Measurements from ENCODE around the gene POLR1E. TPM values are rescaled to one million over a fixed set of nuclear protein-coding genes. Genes with fewer than 3 reads are reported as not detected.

POLR1E gene
- total RNA-seq, 1 experiment from 2014 or later: 45.8 TPM

GRCh38 chr9:37446401-37446800 lies 39.3 kb upstream of the POLR1E start:
- no peak overlapping the region for H4K8ac ChIP-seq (replicated peaks; ENCODE audit: insufficient read length, low read depth, low read length)
- H3K18ac ChIP-seq (ENCODE audit: insufficient read length, low read depth, low read length): no peak overlapping the region
- no peak overlapping the region for H2AK5ac ChIP-seq (ENCODE audit: insufficient read length, low read length)
- H3K4me2 ChIP-seq (ENCODE audit: insufficient read depth, insufficient read length, low read length): no peak overlapping the region
- H3K9me3 Mint-ChIP-seq: no peaks in the 10 kb centered on the region
- DNase-seq: no peak
- WGBS (ENCODE audit: extremely low coverage, insufficient read length, low lambda C conversion rate): no CpG with 5 or more reads among the region's 4 CpGs
- H3K9me3 ChIP-seq (ENCODE audit: control insufficient read depth, low read depth, low read length): no peaks in the 10 kb centered on the region
- no peak overlapping the region for H3K4ac ChIP-seq (ENCODE audit: low read depth, low read length)
- no peak overlapping the region for H3K4me3 Mint-ChIP-seq
- peaks cover 19% of the 10 kb centered on the region for H3K79me1 ChIP-seq (ENCODE audit: insufficient read depth, low read depth, low read length, poor library complexity, severe bottlenecking)
- no peak overlapping the region for H3K9ac ChIP-seq (ENCODE audit: extremely low read depth, insufficient read length, low read length)
- H3K14ac ChIP-seq (ENCODE audit: insufficient read depth, low read length): no peak overlapping the region
- no peak overlapping the region for H3T11ph ChIP-seq (ENCODE audit: low read length)
- H3K27ac ChIP-seq (ENCODE audit: insufficient read length, low read depth, low read length): no peak overlapping the region
- no peak overlapping the region for H2BK20ac ChIP-seq (ENCODE audit: low read depth, low read length, poor library complexity, severe bottlenecking)
- H3K56ac ChIP-seq (ENCODE audit: insufficient read length, low read depth, low read length): no peak overlapping the region
- no peak overlapping the region for H2BK12ac ChIP-seq (ENCODE audit: insufficient read length, low read depth, low read length)
- no peak overlapping the region for H4K91ac ChIP-seq (ENCODE audit: insufficient read length, low read depth, low read length)
- H3K79me2 ChIP-seq (ENCODE audit: insufficient read depth, low read length): peaks cover 2% of the 10 kb centered on the region
- no peak overlapping the region for H2BK120ac ChIP-seq (ENCODE audit: low read depth, low read length, poor library complexity, severe bottlenecking)
- H3K27me3 Mint-ChIP-seq (ENCODE audit: low read depth): no peaks in the 10 kb centered on the region; the same call in 1 of the 2 replicates
- H3K36me3 Mint-ChIP-seq (ENCODE audit: insufficient read depth in 1 of 3, low read depth in 3 of 3): peaks cover 15 to 34% (median 27%) of the 10 kb centered on the region in 3 experiments; a peak in 6 of 7 replicates
- no peak overlapping the region for H4K5ac ChIP-seq (ENCODE audit: insufficient read length, low read depth, low read length)
- no peak for TF ChIP-seq CTCF (conservative IDR thresholded peaks at IDR 0.05)
- H3K27ac Mint-ChIP-seq: peak overlapping the region; percentile 12 to 68 (median 31); a peak in 1 of 7 replicates
- H3K4me1 Mint-ChIP-seq: peaks cover 8 to 18% of the 10 kb centered on the region in 2 experiments
- H2BK5ac ChIP-seq (ENCODE audit: insufficient read length, low read length): no peak overlapping the region
- H3K4me1 ChIP-seq (ENCODE audit: insufficient read depth, low read length): no peaks in the 10 kb centered on the region
- no peak overlapping the region for H3K23ac ChIP-seq (ENCODE audit: insufficient read length, low read depth, low read length)
- H3K23me2 ChIP-seq (ENCODE audit: insufficient read length, low read depth, low read length, poor library complexity, severe bottlenecking): no peaks in the 10 kb centered on the region
- no peak overlapping the region for H2BK15ac ChIP-seq (ENCODE audit: low read depth, low read length)
- H4K20me1 ChIP-seq (ENCODE audit: control insufficient read depth, insufficient read depth, insufficient read length): no peaks in the 10 kb centered on the region
- no peak overlapping the region for H2AFZ ChIP-seq (ENCODE audit: low read length)
- no peaks in the 10 kb centered on the region for H3K27me3 ChIP-seq (ENCODE audit: insufficient read depth, low read length)
